HepG2 (cell line): Measurements from ENCODE around the gene POLQ. TPM values are rescaled to one million over a fixed set of nuclear protein-coding genes. Genes with fewer than 3 reads are reported as not detected.
"Not testable (repeated sequence)": the region's sequence is repeated elsewhere in the genome, so short reads cannot be mapped to it uniquely, and the experiment has no call there.

Experiments used
- ATAC-seq: fragments of 200-7000 bp; cut with Tn5 transposase; 3 replicates; pipeline ENCODE4 v1.9.1; 2020; ENCODE audit warnings: mild to moderate bottlenecking, moderate library complexity
- BruUV-seq: library from RNA; stranded (reverse); fragments of 400-500 nt; replicated peaks from 2 replicates; lab custom pipeline; 2021; lab: Mats Ljungman, UMichigan
- CTCF ChIA-PET: fragments of 300-600 bp; formaldehyde crosslinking; extraction: SDS; loops from one replicate; lab custom pipeline; 2021; ENCODE audit warnings: low total read pairs, inconsistent platforms, low intra/inter-chr PET ratio; lab: Yijun Ruan, JAX
- POLR2A ChIA-PET: fragments of 350-600 bp; sonication (Branson Sonifier 250); formaldehyde crosslinking; loops from one replicate; lab custom pipeline; 2020; ENCODE audit warnings: antibody characterized with exemption, inconsistent platforms; lab: Yijun Ruan, JAX
- DNase-seq: peaks from one replicate; pipeline ENCODE4 v3.0.0-alpha.2; 2015; ENCODE audit warnings: low spot score
- FAIRE-seq: peaks from 3 replicates; lab custom pipeline; 2011; peaks lifted over from hg19 to GRCh38; lab: Jason Lieb, UNC
- H2AFZ ChIP-seq: one replicate; pipeline ENCODE4 v1.6.1; 2011; ENCODE audit warnings: low read length, inconsistent platforms
- H3K27ac ChIP-seq: fragments of 300-600 bp; 3 replicates; pipeline ENCODE4 v1.8.0; 2011; ENCODE audit warnings: mixed run types, mild to moderate bottlenecking, mixed read lengths, low read length, inconsistent platforms; ENCODE audit not compliant: insufficient read depth; ENCODE audit errors: extremely low read length
- H3K27me3 ChIP-seq, 2 experiments: fragments of 200-600 bp in 1 of 2; 2 replicates in 1 of 2; 3 replicates in 1 of 2; pipeline versions ENCODE4 v1.6.0 to v1.8.0; 2011; ENCODE audit warnings: low read length in 2 of 2, mild to moderate bottlenecking in 2 of 2, moderate library complexity in 2 of 2, inconsistent platforms in 1 of 2; ENCODE audit not compliant: insufficient read depth in 2 of 2, control insufficient read depth in 1 of 2
- H3K36me3 ChIP-seq, 2 experiments: fragments of 200-600 bp in 1 of 2; replicated peaks in 1 of 2; 2 replicates in 1 of 2; 3 replicates in 1 of 2; pipeline versions ENCODE4 v1.5.1 to v1.8.0; 2011; ENCODE audit warnings: low read length in 2 of 2, inconsistent platforms in 1 of 2; ENCODE audit not compliant: insufficient read depth in 2 of 2, control insufficient read depth in 1 of 2
- H3K4me1 ChIP-seq: 2 replicates; pipeline ENCODE4 v1.5.1; 2012; ENCODE audit warnings: low read length, inconsistent platforms; ENCODE audit not compliant: insufficient read depth
- H3K4me2 ChIP-seq: 2 replicates; pipeline ENCODE4 v1.6.0; 2011; ENCODE audit warnings: low read depth, low read length, inconsistent platforms
- H3K4me3 ChIP-seq, 3 experiments: fragments of 200-600 bp in 1 of 3; sonication (generic), shearing (Covaris generic) in 1 of 3; replicated peaks in 1 of 3; 2 replicates each; pipeline ENCODE4 v1.5.1; 2011 to 2016; ENCODE audit warnings: low read length in 3 of 3, inconsistent platforms in 2 of 3, low read depth in 2 of 3, mild to moderate bottlenecking in 2 of 3, control low read depth in 1 of 3, mixed read lengths in 1 of 3; ENCODE audit not compliant: insufficient read depth in 1 of 3
- H3K79me2 ChIP-seq: one replicate; pipeline ENCODE4 v1.6.1; 2011; ENCODE audit warnings: low read length, inconsistent platforms; ENCODE audit not compliant: insufficient read depth
- H3K9ac ChIP-seq: 2 replicates; pipeline ENCODE4 v1.6.0; 2011; ENCODE audit warnings: mild to moderate bottlenecking, low read depth, low read length, inconsistent platforms; ENCODE audit not compliant: insufficient read depth
- H3K9me3 ChIP-seq: 2 replicates; pipeline ENCODE4 v1.5.1; 2012; ENCODE audit warnings: mild to moderate bottlenecking, low read length
- H4K20me1 ChIP-seq: 2 replicates; pipeline ENCODE4 v1.6.0; 2011; ENCODE audit warnings: inconsistent platforms, mild to moderate bottlenecking, low read length, moderate library complexity; ENCODE audit not compliant: insufficient read depth
- MAFF ChIP-seq: IDR thresholded peaks from 2 replicates; pipeline ENCODE4 v1.6.1; 2011; ENCODE audit warnings: low read depth, low read length, improper control_type of control experiment
- MAFK ChIP-seq, 2 experiments: IDR thresholded peaks in 1 of 2; conservative IDR thresholded peaks in 1 of 2; 2 replicates each; pipeline ENCODE4 v1.6.1; 2011; ENCODE audit warnings: improper control_type of control experiment in 2 of 2, low read length in 2 of 2
- WGBS: methylation state at CpG from one replicate; pipeline ENCODE4 v1.1.6; 2017; ENCODE audit warnings: low lambda C conversion rate; 5-methylcytosine and 5-hydroxymethylcytosine counted together
- in situ Hi-C: cut with HindIII; loops from 2 replicates; pipeline ENCODE4 v1.10.0; 2017; ENCODE audit warnings: low pct_unique_long_range_greater_than_20kb; ENCODE audit not compliant: extremely low pct_ligation_motif_present
- intact Hi-C: fragments of 100-400 bp; cut with micrococcal nuclease; formaldehyde crosslinking; loops from one replicate; pipeline ENCODE4 v1.10.0; 2022; ENCODE audit not compliant: unreplicated experiment
- polyA plus RNA-seq, 8 experiments: library from polyadenylated mRNA; depleted of rRNA in 3 of 8; stranded (reverse) in 7 of 8; unstranded in 1 of 8; fragments of >200 nt; fragmentation: Illumina TruSeq in 4 of 8; extraction: Trizol in 4 of 8; gene quantifications; 2 replicates each; pipeline versions ENCODE4 v1.2.1 to v1.2.3, GENCODE V29; 2011 to 2016; ENCODE audit warnings: low read depth in 4 of 8, missing spikeins in 1 of 8, mixed read lengths in 1 of 8; ENCODE audit not compliant: insufficient read depth in 1 of 8
- total RNA-seq, 5 experiments: library from RNA; depleted of rRNA; stranded (reverse); fragments of >200 nt; fragmentation: Illumina TruSeq; extraction: Trizol; gene quantifications; 2 replicates each; pipeline ENCODE4 v1.2.3, GENCODE V29; 2016; ENCODE audit warnings: low read depth in 1 of 5

Gene POLQ
- total and polyA plus RNA-seq, 2 of the 13 experiments (the other 11 are each of a cell fraction or from before 2014, with no cell fraction given) = 2.5 to 18.6 TPM

DNA sequence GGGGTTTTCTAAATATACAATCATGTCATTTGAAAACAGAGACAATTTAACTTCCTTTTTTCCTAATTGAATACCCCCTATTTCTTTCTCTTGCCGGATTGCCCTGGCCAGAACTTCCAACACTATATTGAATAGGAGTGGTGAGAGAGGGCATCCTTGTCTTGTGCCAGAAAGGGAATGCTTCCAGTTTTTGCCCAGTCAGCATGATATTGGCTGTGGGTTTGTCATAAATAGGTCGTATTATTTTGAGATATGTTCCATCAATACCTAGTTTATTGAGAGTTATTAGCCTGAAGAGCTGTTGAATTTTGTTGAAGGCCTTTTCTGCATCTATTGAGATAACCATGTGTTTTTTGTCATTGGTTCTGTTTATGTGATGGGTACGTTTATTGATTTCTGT, 157.5 kb downstream of the POLQ start:
- intact Hi-C loops, CTCF ChIA-PET, H3K4me2 ChIP-seq, H3K4me3 ChIP-seq, H3K4me1 ChIP-seq, H2AFZ ChIP-seq, DNase-seq, ATAC-seq, BruUV-seq, H4K20me1 ChIP-seq, in situ Hi-C loops, H3K79me2 ChIP-seq, H3K27me3 ChIP-seq, H3K9me3 ChIP-seq, H3K9ac ChIP-seq, FAIRE-seq, POLR2A ChIA-PET, H3K27ac ChIP-seq, H3K36me3 ChIP-seq: not testable (repeated sequence)
- WGBS = 7% methylated on average over 3 of the region's 3 CpGs
- TF ChIP-seq MAFK (conservative IDR thresholded peaks at IDR 0.05 in 1 of 2, IDR thresholded peaks at IDR 0.05 in 1 of 2; ENCODE audit: low read length in 2 of 2) = peak; percentile 74 to 86
- TF ChIP-seq MAFF = peak; percentile 77

Other genes starting within 250 kb of the POLQ start
- not detected in 2 replicates for gene ARGFX, start 22.0 kb upstream of the POLQ start, total RNA-seq (2016; rRNA removed; fragmentation: Illumina TruSeq; extraction: Trizol)
- not detected in 2 replicates for gene ARGFX, start 22.0 kb upstream of the POLQ start, polyA plus RNA-seq (2011; rRNA removed)
- gene FBXO40, start 47.4 kb upstream of the POLQ start, total RNA-seq (2016; rRNA removed; fragmentation: Illumina TruSeq; extraction: Trizol) = not detected in 2 replicates
- not detected in 2 replicates for gene FBXO40, start 47.4 kb upstream of the POLQ start, polyA plus RNA-seq (2011; rRNA removed)
- not detected in 2 replicates for gene HCLS1, start 114.9 kb upstream of the POLQ start, total RNA-seq (2016; rRNA removed; fragmentation: Illumina TruSeq; extraction: Trizol)
- not detected in 2 replicates for gene HCLS1, start 114.9 kb upstream of the POLQ start, polyA plus RNA-seq (2011; rRNA removed)
- 39.5 and 53.1 TPM in 2 replicates for gene GOLGB1, start 203.8 kb upstream of the POLQ start, total RNA-seq (2016; rRNA removed; fragmentation: Illumina TruSeq; extraction: Trizol)
- gene GOLGB1, start 203.8 kb upstream of the POLQ start, polyA plus RNA-seq (2011; rRNA removed) = 13.1 and 14.4 TPM in 2 replicates